K562 (cell line): ENCODE results near the gene SIAE. TPM values are rescaled to one million over a fixed set of nuclear protein-coding genes. Genes with fewer than 3 reads are reported as not detected.

Source experiments
- ATAC-seq: fragments of 200-7000 bp; cut with Tn5 transposase; 3 replicates; pipeline ENCODE4 v1.9.1; 2020; ENCODE audit warnings: moderate library complexity
- Bru-seq: library from RNA; stranded (reverse); fragments of 400-500 nt; gene quantifications from one replicate; lab custom pipeline; 2021; lab: Mats Ljungman, UMichigan
- BruChase-seq, 2 experiments: library from RNA; stranded (reverse); fragments of 400-500 nt; gene quantifications; one replicate each; lab custom pipeline; 2021; lab: Mats Ljungman, UMichigan
- BruUV-seq: library from RNA; stranded (reverse); fragments of 400-500 nt; replicated peaks from 2 replicates; lab custom pipeline; 2021; lab: Mats Ljungman, UMichigan
- CTCF ChIA-PET: fragments of 300-600 bp; formaldehyde crosslinking; extraction: SDS; loops from one replicate; lab custom pipeline; 2021; ENCODE audit warnings: low intra/inter-chr PET ratio; lab: Yijun Ruan, JAX
- POLR2A ChIA-PET: fragments of 300-600, 350-650 bp; sonication (Branson Sonifier 250); formaldehyde crosslinking; extraction: SDS; loops from one replicate; lab custom pipeline; 2021; ENCODE audit warnings: antibody characterized with exemption, inconsistent platforms; lab: Yijun Ruan, JAX
- DNase-seq, 4 experiments: peaks; one replicate each; pipeline versions ENCODE4 v3.0.0 to v3.0.0-alpha.2; 2011 to 2018; ENCODE audit warnings: low spot score in 3 of 4, mixed read lengths in 3 of 4; ENCODE audit errors: extremely low read depth in 1 of 4
- FAIRE-seq: peaks from 2 replicates; lab custom pipeline; 2011; peaks lifted over from hg19 to GRCh38; lab: Jason Lieb, UNC
- H2AFZ ChIP-seq: 2 replicates; pipeline ENCODE4 v1.6.0; 2011; ENCODE audit warnings: low read depth, low read length, control low read depth, inconsistent platforms
- H3K27ac ChIP-seq: fragments of 200-600 bp; 3 replicates; pipeline ENCODE4 v1.8.0; 2011; ENCODE audit warnings: low read depth, mild to moderate bottlenecking, control low read depth, inconsistent platforms, low read length, moderate library complexity, mixed read lengths; ENCODE audit errors: extremely low read depth
- H3K27me3 ChIP-seq, 2 experiments: fragments of 300-600 bp in 1 of 2; 2 replicates in 1 of 2; 3 replicates in 1 of 2; pipeline versions ENCODE4 v1.6.0 to v1.8.0; 2011; ENCODE audit warnings: inconsistent platforms in 2 of 2, low read length in 2 of 2, mild to moderate bottlenecking in 1 of 2, mixed read lengths in 1 of 2, moderate library complexity in 1 of 2; ENCODE audit not compliant: control insufficient read depth in 2 of 2, insufficient read depth in 2 of 2
- H3K36me3 ChIP-seq: fragments of 300-600 bp; 3 replicates; pipeline ENCODE4 v1.8.0; 2011; ENCODE audit warnings: mild to moderate bottlenecking, low read length, inconsistent platforms; ENCODE audit not compliant: control insufficient read depth, insufficient read depth
- H3K4me1 ChIP-seq, 2 experiments: fragments of 200-600 bp in 1 of 2; replicated peaks in 1 of 2; 2 replicates in 1 of 2; 3 replicates in 1 of 2; pipeline versions ENCODE4 v1.5.1 to v1.8.0; 2011; ENCODE audit warnings: inconsistent platforms in 2 of 2, low read length in 2 of 2, mild to moderate bottlenecking in 1 of 2, mixed read lengths in 1 of 2, moderate library complexity in 1 of 2; ENCODE audit not compliant: control insufficient read depth in 2 of 2, insufficient read depth in 2 of 2
- H3K4me2 ChIP-seq: 2 replicates; pipeline ENCODE4 v1.6.1; 2011; ENCODE audit warnings: low read length, control low read depth, inconsistent platforms, mixed read lengths; ENCODE audit not compliant: insufficient read depth
- H3K4me3 ChIP-seq: fragments of 200-600 bp; sonication (generic), shearing (Covaris generic); 2 replicates; pipeline ENCODE4 v1.5.1; 2016; ENCODE audit warnings: control low read depth, inconsistent platforms
- H3K79me2 ChIP-seq: fragments of 200-600 bp; 3 replicates; pipeline ENCODE4 v1.8.0; 2011; ENCODE audit warnings: low read length, inconsistent platforms; ENCODE audit not compliant: control insufficient read depth, insufficient read depth
- H3K9ac ChIP-seq, 2 experiments: 2 replicates each; pipeline versions ENCODE4 v1.6.0 to v1.6.1; 2011; ENCODE audit warnings: low read depth in 2 of 2, low read length in 2 of 2, control low read depth in 1 of 2, inconsistent platforms in 1 of 2, mild to moderate bottlenecking in 1 of 2, mixed read lengths in 1 of 2; ENCODE audit not compliant: insufficient read depth in 1 of 2
- H3K9me1 ChIP-seq: one replicate; pipeline ENCODE4 v1.6.0; 2011; ENCODE audit warnings: inconsistent platforms, mild to moderate bottlenecking, low read length, moderate library complexity; ENCODE audit not compliant: control insufficient read depth, insufficient read depth
- H3K9me3 ChIP-seq: replicated peaks from 2 replicates; pipeline ENCODE4 v1.5.1; 2011; ENCODE audit warnings: low read depth, low read length, inconsistent platforms; ENCODE audit not compliant: control insufficient read depth, insufficient read depth
- H4K20me1 ChIP-seq: replicated peaks from 2 replicates; pipeline ENCODE4 v1.6.1; 2011; ENCODE audit warnings: low read length, inconsistent platforms, mixed read lengths; ENCODE audit not compliant: control insufficient read depth, insufficient read depth
- KAT2B ChIP-seq: IDR thresholded peaks from one replicate; pipeline ENCODE4 v1.6.1; 2012; ENCODE audit warnings: low read depth, mild to moderate bottlenecking, control low read depth, inconsistent platforms, low read length, moderate library complexity
- PHF20 ChIP-seq: fragments of 450-650 bp; IDR thresholded peaks from 2 replicates; pipeline ENCODE4 v1.6.1; 2018; ENCODE audit not compliant: partially characterized antibody
- RBFOX2 ChIP-seq: fragments of 200-400 bp; formaldehyde crosslinking; IDR thresholded peaks from 2 replicates; pipeline ENCODE4 v1.6.1; 2017; ENCODE audit warnings: low read depth, mild to moderate bottlenecking, low read length, moderate library complexity
- TAF9B ChIP-seq: fragments of 450-650 bp; IDR thresholded peaks from 2 replicates; pipeline ENCODE4 v1.6.1; 2018; ENCODE audit warnings: mild to moderate bottlenecking; ENCODE audit not compliant: partially characterized antibody
- TOE1 ChIP-seq, 2 experiments: fragments of 450-650 bp in 1 of 2; sonication (generic) in 1 of 2; formaldehyde crosslinking in 1 of 2; IDR thresholded peaks; 2 replicates each; pipeline versions ENCODE4 v1.7.1 to v1.8.0; 2016 to 2022; ENCODE audit warnings: borderline replicate concordance in 2 of 2, mild to moderate bottlenecking in 2 of 2, antibody characterized with exemption in 1 of 2, inconsistent platforms in 1 of 2, low read depth in 1 of 2, missing genetic modification reagents in 1 of 2, moderate library complexity in 1 of 2
- YY1 ChIP-seq, 3 experiments: IDR thresholded peaks; 2 replicates each; pipeline ENCODE4 v1.6.1; 2011; ENCODE audit warnings: low read length in 2 of 3, mild to moderate bottlenecking in 2 of 3, moderate library complexity in 2 of 3, borderline replicate concordance in 1 of 3, control low read depth in 1 of 3, low read depth in 1 of 3; ENCODE audit not compliant: insufficient read depth in 3 of 3, insufficient replicate concordance in 2 of 3, control insufficient read depth in 1 of 3, insufficient read length in 1 of 3; ENCODE audit errors: extremely low read depth in 1 of 3
- WGBS: fragments of 100-300 bp; shearing (Covaris generic); methylation state at CpG from one replicate; pipeline ENCODE4 v1.1.6; 2016; ENCODE audit warnings: low coverage, mixed read lengths; ENCODE audit not compliant: insufficient coverage; ENCODE audit errors: missing lambda C conversion rate; 5-methylcytosine and 5-hydroxymethylcytosine counted together
- in situ Hi-C: fragments of 300-500 bp; cut with MboI; formaldehyde crosslinking; loops from 4 replicates; pipeline ENCODE4 v1.15.0; 2018; ENCODE audit warnings: inconsistent platforms, mixed read lengths
- intact Hi-C: fragments of 100-400 bp; cut with micrococcal nuclease; formaldehyde crosslinking; loops from 2 replicates; pipeline ENCODE4 v1.14.2; 2022
- long read RNA-seq, 3 experiments: library from polyadenylated mRNA in 2 of 3; library from RNA in 1 of 3; unstranded in 2 of 3; stranded (forward) in 1 of 3; transcript quantifications; one replicate each; pipeline ENCODE4 v2.0.0, GENCODE V29; 2019 to 2022
- polyA minus RNA-seq, 3 experiments: library from RNA; depleted of rRNA, polyadenylated mRNA; stranded (reverse); fragments of >200 nt; gene quantifications; 2 replicates each; pipeline ENCODE4 v1.2.3, GENCODE V29; 2011
- polyA plus RNA-seq, 8 experiments: library from polyadenylated mRNA; depleted of rRNA in 4 of 8; stranded (reverse) in 5 of 8; unstranded in 3 of 8; fragments of >200 nt; fragmentation: Nextera tagmentation in 2 of 8; fragmentation: Illumina TruSeq in 1 of 8; extraction: Ambion mirVana in 2 of 8; extraction: Trizol in 1 of 8; gene quantifications; 2 replicates each; pipeline versions ENCODE4 v1.2.1 to v1.2.3, GENCODE V29; 2011 to 2014; ENCODE audit warnings: inconsistent platforms in 1 of 8, missing spikeins in 1 of 8
- total RNA-seq, 7 experiments: library from RNA; depleted of rRNA in 6 of 7; stranded (reverse); fragments of >200 nt in 6 of 7; fragmentation: Illumina TruSeq in 2 of 7; extraction: Trizol in 2 of 7; gene quantifications; 2 replicates each; pipeline versions ENCODE4 v1.2.1 to v1.2.3, GENCODE V29; 2011 to 2021; ENCODE audit warnings: low replicate concordance in 1 of 7
- TF ChIP-seq, protein P1 (sequence below): conservative IDR thresholded peaks from 2 replicates; pipeline ENCODE4 v1.6.1; 2011; ENCODE audit warnings: low read depth, mild to moderate bottlenecking, low read length; ENCODE audit not compliant: control insufficient read depth

Gene SIAE, protein sequence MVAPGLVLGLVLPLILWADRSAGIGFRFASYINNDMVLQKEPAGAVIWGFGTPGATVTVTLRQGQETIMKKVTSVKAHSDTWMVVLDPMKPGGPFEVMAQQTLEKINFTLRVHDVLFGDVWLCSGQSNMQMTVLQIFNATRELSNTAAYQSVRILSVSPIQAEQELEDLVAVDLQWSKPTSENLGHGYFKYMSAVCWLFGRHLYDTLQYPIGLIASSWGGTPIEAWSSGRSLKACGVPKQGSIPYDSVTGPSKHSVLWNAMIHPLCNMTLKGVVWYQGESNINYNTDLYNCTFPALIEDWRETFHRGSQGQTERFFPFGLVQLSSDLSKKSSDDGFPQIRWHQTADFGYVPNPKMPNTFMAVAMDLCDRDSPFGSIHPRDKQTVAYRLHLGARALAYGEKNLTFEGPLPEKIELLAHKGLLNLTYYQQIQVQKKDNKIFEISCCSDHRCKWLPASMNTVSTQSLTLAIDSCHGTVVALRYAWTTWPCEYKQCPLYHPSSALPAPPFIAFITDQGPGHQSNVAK
- 7.3 and 8.2 TPM in 2 replicates for total RNA-seq (2011; cell fraction: chromatin; rRNA removed; ENCODE audit: low replicate concordance)
- total RNA-seq (2011; cell fraction: nucleolus; rRNA removed), result 6.0 and 6.1 TPM in 2 replicates
- 9.2 and 10.1 TPM in 2 replicates for total RNA-seq (2011; cell fraction: nucleoplasm; rRNA removed)
- 1.7 and 2.4 TPM in 2 replicates for total RNA-seq (2014; rRNA removed)
- 3.7 and 3.8 TPM in 2 replicates for total RNA-seq (2014; rRNA removed; fragmentation: Illumina TruSeq; extraction: Trizol)
- total RNA-seq (2015; rRNA removed; fragmentation: Illumina TruSeq; extraction: Trizol), result 2.6 and 3.4 TPM in 2 replicates
- 5.4 and 7.5 TPM in 2 replicates for total RNA-seq (2021)
- polyA plus RNA-seq (2011; rRNA removed), result 7.9 and 9.6 TPM in 2 replicates
- polyA plus RNA-seq (2011; cell fraction: cytosol; rRNA removed), result 6.0 and 6.8 TPM in 2 replicates
- polyA plus RNA-seq (2011; cell fraction: nucleus; rRNA removed), result 5.3 and 6.7 TPM in 2 replicates
- polyA plus RNA-seq (2012), result 6.6 and 7.8 TPM in 2 replicates
- polyA plus RNA-seq (2014; fragmentation: Illumina TruSeq; extraction: Trizol), result 5.6 and 6.4 TPM in 2 replicates
- 1 to 10 TPM in 1 of 2 experiments, under 1 TPM in 1; 0.89 to 1.2 TPM for polyA plus RNA-seq (2014; fragmentation: Nextera tagmentation; extraction: Ambion mirVana)
- polyA plus RNA-seq (2014; rRNA removed), result 4.1 and 6.7 TPM in 2 replicates
- 8.1 and 8.2 TPM in 2 replicates for polyA minus RNA-seq (2011; rRNA and poly(A)+ RNA removed)
- polyA minus RNA-seq (2011; cell fraction: cytosol; rRNA and poly(A)+ RNA removed), result 2.3 and 3.3 TPM in 2 replicates
- polyA minus RNA-seq (2011; cell fraction: nucleus; rRNA and poly(A)+ RNA removed), result 1.2 and 2.6 TPM in 2 replicates
- Bru-seq, nascent RNA, result percentile 47 among the genes with signal in this experiment
- percentile 46 among the genes with signal in this experiment for BruChase-seq, experiment 1, labeled RNA remaining after a 2-hour chase
- percentile 47 among the genes with signal in this experiment for BruChase-seq, experiment 2, labeled RNA remaining after a 6-hour chase
- long read RNA-seq, experiment 1, full-length matches to known transcripts, result 2 of 2 reads
- long read RNA-seq, experiment 1, partial matches to known transcripts, result 0 of 2 reads
- long read RNA-seq, experiment 1, other reads (novel, unspliced or antisense), result 0 of 2 reads
- long read RNA-seq, experiment 2, partial matches to known transcripts, result 1 of 1 reads
- long read RNA-seq, experiment 2, other reads (novel, unspliced or antisense), result 0 of 1 reads
- long read RNA-seq, experiment 3, full-length matches to known transcripts, result 2 of 2 reads
- long read RNA-seq, experiment 3, partial matches to known transcripts, result 0 of 2 reads
- long read RNA-seq, experiment 3, other reads (novel, unspliced or antisense), result 0 of 2 reads

DNA sequence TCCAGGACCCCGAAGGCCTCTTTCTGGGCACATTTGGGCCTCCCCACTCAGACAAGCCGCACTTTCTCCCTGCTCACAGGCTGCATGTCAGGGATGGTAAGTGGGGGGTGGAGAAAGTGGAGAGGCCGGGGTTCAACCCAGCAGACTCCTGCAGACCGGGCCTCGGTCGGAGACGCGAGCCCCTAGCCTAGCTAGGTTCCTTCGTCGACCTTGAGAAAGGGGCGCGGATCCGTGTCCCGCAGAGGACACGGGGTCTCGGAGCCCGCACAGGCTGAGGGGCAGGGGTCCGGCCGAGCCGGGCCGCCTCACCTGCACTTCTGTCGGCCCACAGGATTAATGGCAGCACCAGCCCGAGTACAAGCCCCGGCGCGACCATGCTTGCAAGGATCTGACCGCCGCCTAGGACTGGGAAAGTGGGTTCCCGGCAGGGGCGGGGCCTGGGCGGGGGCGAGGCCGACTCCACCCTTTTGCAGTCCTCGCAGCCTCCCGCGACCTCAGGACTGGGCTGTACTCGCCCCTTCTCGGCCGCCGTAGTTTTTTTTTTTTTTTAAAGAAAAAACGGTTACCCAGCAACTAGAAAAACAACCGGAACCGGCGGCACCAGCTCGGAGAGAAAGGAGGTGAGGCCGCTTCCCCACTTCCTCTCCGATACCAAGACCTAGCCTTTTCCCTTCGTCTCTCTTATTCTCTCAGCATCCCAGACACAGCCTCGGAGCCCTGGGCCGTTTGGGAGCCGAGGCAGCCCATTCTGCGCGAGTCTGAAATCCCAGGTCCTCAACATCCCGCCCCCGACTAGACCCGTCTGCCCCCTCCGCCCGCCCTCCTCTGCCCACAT, at the start of gene SIAE, which contains the start of gene SPA17:
Gene SIAE (minus strand): TSS at position 407 of the 835 bp plus-strand sequence. CDS start 31 bp downstream, at position 376.
Gene SPA17 (plus strand): TSS at position 572 of the 835 bp plus-strand sequence. CDS start 1,361 bp downstream, outside the sequence.
- under 1% methylated on average over 36 of the region's 58 CpGs for WGBS
- in situ Hi-C loops (loop anchor here (5.0 to 10.0 kb wide), 2 partner anchors 91 to 164 kb away; partner anchors contain the start of gene ESAM), intact Hi-C loops (no loop called here)
- peaks cover 5% of the 10 kb centered on the region; the same call in 1 of the 3 replicates for H3K79me2 ChIP-seq
- peak within 1 kb of the TSS; percentile 86 to 97 for H3K9ac ChIP-seq
- CTCF ChIA-PET, result interaction anchor here (0.5 to 1.7 kb wide), 2 partner anchors 164 to 434 kb away, joined by 6 to 7 read pairs; no protein-coding TSS in a partner anchor
- no peaks in the 10 kb centered on the region for H3K36me3 ChIP-seq
- H3K4me3 ChIP-seq, result peak within 1 kb of the TSS; percentile 83
- peaks cover 2% of the 10 kb centered on the region; the same call in 1 of the 2 replicates for H3K9me3 ChIP-seq
- TSS peak; percentile 82 for BruUV-seq
- peak within 1 kb of the TSS; percentile 96 for H2AFZ ChIP-seq
- H3K4me2 ChIP-seq, result peak within 1 kb of the TSS; percentile 81
- peaks cover 4 to 14% of the 10 kb centered on the region in 2 experiments for H3K4me1 ChIP-seq
- no peaks in the 10 kb centered on the region for H3K27me3 ChIP-seq
- ATAC-seq, result peak; percentile 99
- H3K9me1 ChIP-seq, result no peaks in the 10 kb centered on the region
- peak within 1 kb of the TSS; percentile 76 for H3K27ac ChIP-seq
- peak; percentile 23 for FAIRE-seq
- H4K20me1 ChIP-seq, result no peaks in the 10 kb centered on the region
- POLR2A ChIA-PET, result interaction anchor here (0.5 to 1.2 kb wide), 8 partner anchors 8 to 768 kb away, joined by 3 to 6 read pairs (median 3); no protein-coding TSS in a partner anchor
- DNase-seq, result peak; percentile 95 to 98 (median 97)
- no peak for TF ChIP-seq KAT2B
- TF ChIP-seq, protein P1, sequence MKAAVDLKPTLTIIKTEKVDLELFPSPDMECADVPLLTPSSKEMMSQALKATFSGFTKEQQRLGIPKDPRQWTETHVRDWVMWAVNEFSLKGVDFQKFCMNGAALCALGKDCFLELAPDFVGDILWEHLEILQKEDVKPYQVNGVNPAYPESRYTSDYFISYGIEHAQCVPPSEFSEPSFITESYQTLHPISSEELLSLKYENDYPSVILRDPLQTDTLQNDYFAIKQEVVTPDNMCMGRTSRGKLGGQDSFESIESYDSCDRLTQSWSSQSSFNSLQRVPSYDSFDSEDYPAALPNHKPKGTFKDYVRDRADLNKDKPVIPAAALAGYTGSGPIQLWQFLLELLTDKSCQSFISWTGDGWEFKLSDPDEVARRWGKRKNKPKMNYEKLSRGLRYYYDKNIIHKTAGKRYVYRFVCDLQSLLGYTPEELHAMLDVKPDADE, result peak; percentile 64; the same call in 1 of the 2 replicates
- peak; percentile 94 for TF ChIP-seq RBFOX2
- TF ChIP-seq YY1 (IDR thresholded peaks at IDR 0.05; ENCODE audit: borderline replicate concordance in 1 of 3, control insufficient read depth in 1 of 3, extremely low read depth in 1 of 3, insufficient read depth in 3 of 3, insufficient read length in 1 of 3, insufficient replicate concordance in 2 of 3, low read depth in 1 of 3, low read length in 2 of 3), result peak in 2 of 3 experiments; percentile 61 to 69
- peak; percentile 43 for TF ChIP-seq TAF9B
- no peak for TF ChIP-seq PHF20
- 0 out of 2 replicates have a peak, but pooled peaks have one; percentile 38 for TF ChIP-seq TOE1 (IDR thresholded peaks at IDR 0.05; ENCODE audit: borderline replicate concordance)
- no peak for TF ChIP-seq TOE1 (CRISPR knock-in tag; IDR thresholded peaks at IDR 0.05; ENCODE audit: borderline replicate concordance, low read depth)
